Osteocyte (in vitro differentiated cells): ENCODE results near the gene DUSP2. TPM values are rescaled to one million over a fixed set of nuclear protein-coding genes. Genes with fewer than 3 reads are reported as not detected.
"Not testable (repeated sequence)": the region's sequence is repeated elsewhere in the genome, so short reads cannot be mapped to it uniquely, and the experiment has no call there.

Source experiments
- DNase-seq: peaks from one replicate; pipeline ENCODE4 v3.0.0; 2021; ENCODE audit warnings: mixed read lengths; ENCODE audit not compliant: unreplicated experiment; ENCODE audit errors: extremely low spot score
- H3K27ac Mint-ChIP-seq: one replicate; pipeline ENCODE4 v1.8.0; 2021; ENCODE audit warnings: mild to moderate bottlenecking, mixed read lengths; ENCODE audit not compliant: unreplicated experiment
- H3K27me3 Mint-ChIP-seq: one replicate; pipeline ENCODE4 v1.8.0; 2021; ENCODE audit warnings: mixed read lengths; ENCODE audit not compliant: unreplicated experiment
- H3K36me3 Mint-ChIP-seq: one replicate; pipeline ENCODE4 v1.8.0; 2021; ENCODE audit warnings: mixed read lengths; ENCODE audit not compliant: unreplicated experiment
- H3K4me1 Mint-ChIP-seq: one replicate; pipeline ENCODE4 v1.8.0; 2021; ENCODE audit warnings: mixed read lengths; ENCODE audit not compliant: unreplicated experiment
- H3K4me3 Mint-ChIP-seq: one replicate; pipeline ENCODE4 v1.8.0; 2021; ENCODE audit warnings: mild to moderate bottlenecking, moderate library complexity, mixed read lengths; ENCODE audit not compliant: unreplicated experiment
- H3K9me3 Mint-ChIP-seq: one replicate; pipeline ENCODE4 v1.8.0; 2021; ENCODE audit warnings: mixed read lengths; ENCODE audit not compliant: unreplicated experiment
- CTCF ChIP-seq: fragments of 200-600 bp; sonication (generic); IDR thresholded peaks from 2 replicates; pipeline ENCODE4 v1.5.0; 2021; ENCODE audit warnings: antibody characterized with exemption, mild to moderate bottlenecking, moderate library complexity
- total RNA-seq: library from RNA; stranded (reverse); gene quantifications from 2 replicates; pipeline ENCODE4 v1.2.1, GENCODE V29; 2021

Gene DUSP2
- total RNA-seq, 1 donor from 2014 or later: 0.78 TPM

- Mint-ChIP-seq H3K4me3 (no peak overlapping the region), H3K4me1 (peaks cover 11% of the 10 kb centered on the region), H3K36me3 (no peaks in the 10 kb centered on the region), H3K27ac (peak overlapping the region; percentile 36), H3K27me3 (peaks cover 17% of the 10 kb centered on the region), H3K9me3 (no peaks in the 10 kb centered on the region)
- no peak for TF ChIP-seq CTCF
- no peak for DNase-seq
These were observed 18.2 kb upstream of the DUSP2 start for GRCh38 chr2:96163415-96163767.

- H3K9me3 Mint-ChIP-seq: no peaks in the 10 kb centered on the region
- no peak for DNase-seq
- no peak overlapping the region for H3K27ac Mint-ChIP-seq
- peaks cover 11% of the 10 kb centered on the region for H3K4me1 Mint-ChIP-seq
- H3K27me3 Mint-ChIP-seq: peaks cover 17% of the 10 kb centered on the region
- no peaks in the 10 kb centered on the region for H3K36me3 Mint-ChIP-seq
- H3K4me3 Mint-ChIP-seq: no peak overlapping the region
- TF ChIP-seq CTCF: no peak
These were observed 16.7 kb upstream of the DUSP2 start for GRCh38 chr2:96161898-96162297.

- not testable (repeated sequence) for H3K9me3 Mint-ChIP-seq, DNase-seq, H3K27ac Mint-ChIP-seq, H3K4me3 Mint-ChIP-seq, H3K36me3 Mint-ChIP-seq
- H3K27me3 Mint-ChIP-seq: peaks cover 17% of the 10 kb centered on the region
- peaks cover 11% of the 10 kb centered on the region for H3K4me1 Mint-ChIP-seq
These were observed 15.1 kb upstream of the DUSP2 start for GRCh38 chr2:96160366-96160765.

- Mint-ChIP-seq H3K27me3 (peaks cover 17% of the 10 kb centered on the region), H3K4me3 (no peak overlapping the region), H3K27ac (no peak overlapping the region), H3K4me1 (peaks cover 10% of the 10 kb centered on the region), H3K9me3 (no peaks in the 10 kb centered on the region), H3K36me3 (no peaks in the 10 kb centered on the region)
- peak; percentile 75 for DNase-seq
- TF ChIP-seq CTCF: no peak
These were observed 14.0 kb upstream of the DUSP2 start for GRCh38 chr2:96159084-96159830.

- no peaks in the 10 kb centered on the region for H3K36me3 Mint-ChIP-seq
- H3K4me1 Mint-ChIP-seq: peaks cover 3% of the 10 kb centered on the region
- peak; percentile 72 for DNase-seq
- TF ChIP-seq CTCF: no peak
- peaks cover 17% of the 10 kb centered on the region for H3K27me3 Mint-ChIP-seq
- no peak overlapping the region for H3K27ac Mint-ChIP-seq
- no peak overlapping the region for H3K4me3 Mint-ChIP-seq
- H3K9me3 Mint-ChIP-seq: no peaks in the 10 kb centered on the region
These were observed 13.3 kb upstream of the DUSP2 start for GRCh38 chr2:96158554-96158940.
